HAP-1 (cell line): ENCODE data around the gene ZFPM1.
"Not testable (repeated sequence)": the region's sequence is repeated elsewhere in the genome, so short reads cannot be mapped to it uniquely, and the experiment has no call there.

Source experiments
- DNase-seq, 2 experiments: peaks; one replicate each; pipeline ENCODE4 v3.0.0-alpha.2; 2016 to 2020; ENCODE audit warnings: low spot score in 2 of 2
- H3K27me3 ChIP-seq: fragments of 250-450 bp; sonication (Bioruptor Pico); 2 replicates; pipeline ENCODE4 v1.5.1; 2020; ENCODE audit warnings: low read depth, mild to moderate bottlenecking, moderate library complexity
- H3K36me3 ChIP-seq: fragments of 250-450 bp; sonication (Bioruptor Pico); replicated peaks from 2 replicates; pipeline ENCODE4 v1.5.1; 2020; ENCODE audit warnings: mild to moderate bottlenecking
- H3K4me1 ChIP-seq: fragments of 250-450 bp; sonication (Bioruptor Pico); 2 replicates; pipeline ENCODE4 v1.5.1; 2020; ENCODE audit warnings: mild to moderate bottlenecking
- H3K4me3 ChIP-seq: fragments of 250-450 bp; sonication (Bioruptor Pico); 2 replicates; pipeline ENCODE4 v1.5.1; 2020; ENCODE audit warnings: mild to moderate bottlenecking, moderate library complexity
- H3K9me3 ChIP-seq: fragments of 250-450 bp; sonication (Bioruptor Pico); 2 replicates; pipeline ENCODE4 v1.5.1; 2020; ENCODE audit warnings: mild to moderate bottlenecking, moderate library complexity
- in situ Hi-C: fragments of 300-500 bp; cut with MboI; formaldehyde crosslinking; loops from 3 replicates; pipeline ENCODE4 v1.14.3; 2020; ENCODE audit warnings: low sequenced_read_pairs, inconsistent platforms, mixed read lengths

The ZFPM1 gene

GRCh38 chr16:88453217-88453531 is at the start of gene ZFPM1:
Gene ZFPM1, plus strand, starts transcription at chr16:88453280. Its CDS starts 359 bp downstream, at chr16:88453639.
- in situ Hi-C loops = loop anchor here (10.0 kb wide), 1 partner anchor 112 kb away; no protein-coding TSS in a partner anchor
- H3K4me3 ChIP-seq = peak within 1 kb of the TSS; percentile 59
- no peaks in the 10 kb centered on the region for H3K9me3 ChIP-seq
- DNase-seq = no peak
- H3K27me3 ChIP-seq = peaks cover 13% of the 10 kb centered on the region
- no peaks in the 10 kb centered on the region for H3K36me3 ChIP-seq
- H3K4me1 ChIP-seq = peaks cover 13% of the 10 kb centered on the region

GRCh38 chr16:88403794-88404581 is 49.1 kb upstream of the ZFPM1 start:
- H3K4me1 ChIP-seq = no peaks in the 10 kb centered on the region
- no peak overlapping the region for H3K4me3 ChIP-seq
- in situ Hi-C loops = no loop called here
- no peaks in the 10 kb centered on the region for H3K27me3 ChIP-seq
- H3K9me3 ChIP-seq = no peaks in the 10 kb centered on the region
- no peaks in the 10 kb centered on the region for H3K36me3 ChIP-seq
- DNase-seq = no peak

- Histone ChIP-seq H3K36me3 (no peaks in the 10 kb centered on the region), H3K9me3 (no peaks in the 10 kb centered on the region), H3K4me3 (no peak overlapping the region), H3K4me1 (no peaks in the 10 kb centered on the region), H3K27me3 (no peaks in the 10 kb centered on the region)
- no peak for DNase-seq
- in situ Hi-C loops = no loop called here
Measured at GRCh38 chr16:88404769-88405168, 48.3 kb upstream of the ZFPM1 start.

GRCh38 chr16:88405216-88406060 is 47.6 kb upstream of the ZFPM1 start:
- DNase-seq = no peak
- Histone ChIP-seq H3K36me3 (no peaks in the 10 kb centered on the region), H3K4me3 (no peak overlapping the region), H3K27me3 (no peaks in the 10 kb centered on the region), H3K4me1 (no peaks in the 10 kb centered on the region), H3K9me3 (no peaks in the 10 kb centered on the region)
- in situ Hi-C loops = no loop called here

- no peaks in the 10 kb centered on the region for H3K27me3 ChIP-seq
- in situ Hi-C loops = no loop called here
- H3K36me3 ChIP-seq = no peaks in the 10 kb centered on the region
- no peak for DNase-seq
- H3K4me3 ChIP-seq = no peak overlapping the region
- H3K9me3 ChIP-seq = no peaks in the 10 kb centered on the region
- no peaks in the 10 kb centered on the region for H3K4me1 ChIP-seq
Measured at GRCh38 chr16:88406096-88407041, 46.7 kb upstream of the ZFPM1 start.

- Histone ChIP-seq H3K9me3 (no peaks in the 10 kb centered on the region), H3K4me1 (no peaks in the 10 kb centered on the region), H3K27me3 (no peaks in the 10 kb centered on the region), H3K4me3 (no peak overlapping the region), H3K36me3 (no peaks in the 10 kb centered on the region)
- in situ Hi-C loops = no loop called here
- DNase-seq = no peak
Measured at GRCh38 chr16:88407042-88407420, 46.0 kb upstream of the ZFPM1 start.

- no peaks in the 10 kb centered on the region for H3K9me3 ChIP-seq
- no peaks in the 10 kb centered on the region for H3K27me3 ChIP-seq
- H3K36me3 ChIP-seq = no peaks in the 10 kb centered on the region
- no peaks in the 10 kb centered on the region for H3K4me1 ChIP-seq
- H3K4me3 ChIP-seq = no peak overlapping the region
- in situ Hi-C loops = no loop called here
- no peak for DNase-seq
Measured at GRCh38 chr16:88407807-88408206, 45.3 kb upstream of the ZFPM1 start.

- Histone ChIP-seq H3K4me3 (no peak overlapping the region), H3K4me1 (no peaks in the 10 kb centered on the region)
- in situ Hi-C loops = no loop called here
Measured at GRCh38 chr16:88408561-88409142, 44.4 kb upstream of the ZFPM1 start.

GRCh38 chr16:88409296-88410065 is 43.6 kb upstream of the ZFPM1 start:
- Histone ChIP-seq H3K27me3 (no peaks in the 10 kb centered on the region), H3K36me3 (no peaks in the 10 kb centered on the region), H3K4me1 (no peaks in the 10 kb centered on the region), H3K4me3 (no peak overlapping the region), H3K9me3 (no peaks in the 10 kb centered on the region)
- DNase-seq = no peak
- in situ Hi-C loops = no loop called here

More at GRCh38 chr16:88408561-88409142, 44.4 kb upstream of the ZFPM1 start:
- Histone ChIP-seq H3K36me3 (no peaks in the 10 kb centered on the region), H3K9me3 (no peaks in the 10 kb centered on the region), H3K27me3 (no peaks in the 10 kb centered on the region)
- no peak for DNase-seq

GRCh38 chr16:88410297-88410968 is 42.6 kb upstream of the ZFPM1 start:
- H3K4me1 ChIP-seq, in situ Hi-C loops: not testable (repeated sequence)

GRCh38 chr16:88411951-88412576 is 41.0 kb upstream of the ZFPM1 start:
- in situ Hi-C loops = no loop called here
- Histone ChIP-seq H3K27me3 (no peaks in the 10 kb centered on the region), H3K4me3 (no peak overlapping the region), H3K9me3 (no peaks in the 10 kb centered on the region), H3K4me1 (no peaks in the 10 kb centered on the region), H3K36me3 (no peaks in the 10 kb centered on the region)
- no peak for DNase-seq

More at GRCh38 chr16:88410297-88410968, 42.6 kb upstream of the ZFPM1 start:
- not testable (repeated sequence) for H3K27me3 ChIP-seq, H3K4me3 ChIP-seq, DNase-seq, H3K9me3 ChIP-seq, H3K36me3 ChIP-seq

GRCh38 chr16:88412766-88413165 is 40.3 kb upstream of the ZFPM1 start:
- no peaks in the 10 kb centered on the region for H3K9me3 ChIP-seq
- H3K36me3 ChIP-seq = no peaks in the 10 kb centered on the region
- H3K27me3 ChIP-seq = no peaks in the 10 kb centered on the region
- DNase-seq = no peak
- H3K4me1 ChIP-seq = no peaks in the 10 kb centered on the region
- in situ Hi-C loops = no loop called here
- H3K4me3 ChIP-seq = no peak overlapping the region
